Stimulated activated CD4-positive, alpha-beta T cell treated with anti-CD3 and anti-CD28 coated beads, TNF-alpha, amount 100 ng/mL, for 24 hours (primary cell): Measurements from ENCODE around the gene SEC14L5.
"Not testable (repeated sequence)": the region's sequence is repeated elsewhere in the genome, so short reads cannot be mapped to it uniquely, and the experiment has no call there.

Source experiments
- DNase-seq, 3 experiments: peaks; one replicate each; pipeline ENCODE4 v3.0.0-alpha.2; 2020; ENCODE audit warnings: low read depth in 3 of 3

SEC14L5 gene

GRCh38 chr16:4951583-4951982 is 6.5 kb upstream of the SEC14L5 start:
- not testable (repeated sequence) for DNase-seq

GRCh38 chr16:4954714-4955113 is 3.4 kb upstream of the SEC14L5 start:
- DNase-seq = no peak

DNA sequence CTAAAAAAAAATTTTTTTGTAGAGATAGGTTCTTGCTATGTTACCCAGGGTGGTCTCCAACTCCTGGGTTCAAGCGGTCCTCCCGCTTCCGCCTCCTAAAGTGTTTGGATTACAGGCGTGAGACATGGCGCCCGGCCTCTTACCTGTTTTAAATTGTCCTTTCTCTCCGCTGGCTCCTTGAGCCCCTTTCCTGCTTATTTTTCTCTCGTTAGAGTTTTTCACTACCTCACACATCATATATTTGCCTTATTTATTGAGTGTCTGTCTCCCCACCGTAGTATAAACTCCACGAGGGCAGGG is 760 bp upstream of the SEC14L5 start:
- DNase-seq = no peak

DNA sequence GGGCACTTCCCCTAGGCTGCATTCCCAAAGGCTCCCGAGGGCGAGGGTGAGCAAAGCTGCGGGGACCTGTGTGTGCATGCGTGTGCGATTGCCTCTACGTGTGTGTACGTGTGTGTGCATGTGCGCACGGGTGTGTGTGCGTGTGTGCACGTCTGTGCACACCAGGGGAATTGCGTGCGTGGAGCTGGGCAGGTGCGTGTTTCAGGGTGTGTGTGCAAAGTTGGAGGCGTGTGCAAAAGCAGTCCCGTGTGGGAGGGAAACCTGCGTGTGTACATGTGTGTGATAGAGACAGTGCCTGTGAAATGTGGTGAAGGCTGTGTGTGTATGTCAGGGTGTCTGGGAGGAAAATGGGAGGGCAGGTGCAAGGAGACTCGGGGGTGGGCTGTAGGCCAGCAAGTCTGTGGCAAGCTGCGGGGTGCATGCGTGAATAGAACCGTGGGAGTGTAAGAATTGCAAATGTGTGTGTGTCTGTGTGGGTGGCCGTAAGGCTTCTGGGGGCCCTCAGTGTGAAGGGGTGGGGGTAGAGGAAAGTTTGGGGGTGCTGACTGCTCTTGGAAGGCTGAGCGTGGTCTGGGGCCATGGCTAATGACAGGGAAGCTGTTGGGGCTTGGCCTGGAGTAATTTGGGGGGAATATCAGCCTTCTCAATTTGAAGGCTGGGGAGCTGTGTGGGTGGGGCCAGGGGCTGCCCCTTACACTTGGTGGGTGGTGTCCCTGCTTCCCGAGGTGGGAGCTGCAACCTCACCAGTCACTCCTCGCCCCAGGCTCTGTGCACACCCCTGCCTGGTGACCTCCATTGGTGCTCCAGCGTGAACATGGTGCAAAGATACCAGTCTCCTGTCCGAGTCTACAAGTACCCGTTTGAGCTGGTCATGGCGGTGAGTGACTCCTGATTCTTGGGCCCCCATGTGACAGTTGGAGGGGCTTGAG is 644 bp downstream of the SEC14L5 start:
- DNase-seq = no peak

- no peak for DNase-seq
Observed at GRCh38 chr16:4960579-4960978, 2.4 kb downstream of the SEC14L5 start.

GRCh38 chr16:4962716-4963115 is 4.6 kb downstream of the SEC14L5 start:
- no peak for DNase-seq

GRCh38 chr16:4963527-4963926 is 5.4 kb downstream of the SEC14L5 start:
- DNase-seq = not testable (repeated sequence)

DNA sequence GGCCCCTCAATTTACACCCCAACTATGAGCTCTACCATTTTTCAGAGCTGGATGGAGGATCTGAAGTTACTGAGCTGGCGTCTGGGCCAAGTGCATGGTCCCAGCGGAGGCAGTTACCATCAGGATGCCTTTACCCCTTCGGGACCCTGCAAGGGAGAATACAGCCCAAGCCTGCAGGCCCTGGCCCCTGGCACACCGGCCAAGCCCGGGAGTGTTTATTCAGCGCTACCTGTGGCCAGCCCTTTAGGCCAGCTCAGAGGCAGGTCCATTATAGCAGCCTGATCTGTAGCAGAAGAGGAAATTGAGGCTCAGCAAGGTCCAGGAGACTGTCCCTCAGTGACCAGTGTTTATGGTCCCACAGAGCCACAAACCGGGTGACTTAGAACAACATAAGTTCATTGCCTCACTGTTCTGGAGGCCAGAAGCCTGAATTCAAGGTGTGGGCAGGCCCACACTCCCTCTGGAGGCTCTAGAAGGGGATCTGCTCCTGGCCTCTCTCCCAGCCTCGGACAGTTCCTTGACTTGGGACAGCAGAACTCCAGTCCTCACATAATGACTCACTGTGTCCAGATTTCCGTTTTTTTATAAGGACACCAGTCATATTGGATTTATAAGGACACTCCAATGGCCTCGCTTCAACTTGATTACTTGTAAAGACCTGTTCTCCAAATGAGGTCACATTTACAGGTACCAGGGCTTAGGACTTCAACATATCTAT is 8.8 kb downstream of the SEC14L5 start:
- DNase-seq = no peak

DNA sequence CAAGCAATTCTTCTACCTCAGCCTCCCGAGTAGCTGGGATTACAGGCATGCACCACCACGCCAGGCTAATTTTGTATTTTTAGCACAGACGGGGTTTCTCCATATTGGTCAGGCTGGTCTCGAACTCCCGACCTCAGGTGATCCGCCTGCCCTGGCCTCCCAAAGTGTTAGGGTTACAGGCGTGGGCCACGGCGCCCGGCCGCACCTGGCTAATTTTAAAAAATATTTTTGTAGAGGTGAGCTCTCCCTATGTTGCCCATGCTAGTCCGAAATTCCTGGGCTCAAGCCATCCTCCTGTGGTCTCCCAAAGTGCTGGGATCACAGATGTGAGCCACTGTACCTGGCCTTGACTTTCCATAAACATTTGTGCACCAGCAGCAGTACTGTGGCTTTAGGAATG is 10.1 kb downstream of the SEC14L5 start:
- DNase-seq = not testable (repeated sequence)

- DNase-seq = no peak
Observed at GRCh38 chr16:4968879-4969483, 10.9 kb downstream of the SEC14L5 start.

GRCh38 chr16:4970010-4970409 is 11.9 kb downstream of the SEC14L5 start:
- DNase-seq = no peak

DNA sequence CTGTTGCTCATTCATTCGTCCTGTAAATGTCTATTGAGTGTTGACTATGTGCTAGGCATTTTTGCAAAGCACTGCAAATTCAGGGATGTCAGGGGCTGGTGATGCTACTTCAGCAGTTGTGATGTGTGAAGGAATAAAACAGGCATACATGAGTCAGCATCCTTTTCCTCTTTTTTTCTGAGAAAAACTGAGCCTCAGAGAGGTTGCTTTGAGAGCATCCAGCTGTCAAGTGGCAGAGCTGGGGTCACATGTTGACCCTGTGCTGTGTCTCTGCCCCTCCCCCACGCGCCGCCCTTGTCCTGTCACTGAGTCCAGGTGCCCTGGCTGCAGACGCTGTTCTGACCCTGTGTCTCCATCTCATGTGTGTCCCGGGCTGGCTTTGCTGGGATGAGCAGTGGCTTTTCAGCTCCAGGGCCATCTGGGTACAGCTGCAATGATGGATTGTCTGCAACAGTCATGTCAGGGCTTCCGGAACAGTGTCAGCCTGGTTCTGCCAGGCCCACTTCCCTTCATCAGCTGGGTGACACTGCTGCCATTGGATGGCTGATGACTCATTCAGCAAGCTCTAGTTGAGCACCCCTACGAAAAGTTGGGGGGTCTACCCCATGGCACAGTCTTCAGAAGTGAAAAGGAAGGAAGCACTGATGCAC is 14.9 kb downstream of the SEC14L5 start:
- no peak for DNase-seq

- DNase-seq = no peak
Observed at GRCh38 chr16:4976079-4976478, 17.9 kb downstream of the SEC14L5 start.

- DNase-seq = no peak
Observed at GRCh38 chr16:4976611-4977145, 18.5 kb downstream of the SEC14L5 start.

- DNase-seq = no peak
Observed at GRCh38 chr16:4979164-4979563, 21.0 kb downstream of the SEC14L5 start.

GRCh38 chr16:4979736-4980660 is 21.9 kb downstream of the SEC14L5 start:
- no peak for DNase-seq

- no peak for DNase-seq
Observed at GRCh38 chr16:4980691-4981090, 22.6 kb downstream of the SEC14L5 start.

- DNase-seq = no peak
Observed at GRCh38 chr16:4981473-4981872, 23.3 kb downstream of the SEC14L5 start.

DNA sequence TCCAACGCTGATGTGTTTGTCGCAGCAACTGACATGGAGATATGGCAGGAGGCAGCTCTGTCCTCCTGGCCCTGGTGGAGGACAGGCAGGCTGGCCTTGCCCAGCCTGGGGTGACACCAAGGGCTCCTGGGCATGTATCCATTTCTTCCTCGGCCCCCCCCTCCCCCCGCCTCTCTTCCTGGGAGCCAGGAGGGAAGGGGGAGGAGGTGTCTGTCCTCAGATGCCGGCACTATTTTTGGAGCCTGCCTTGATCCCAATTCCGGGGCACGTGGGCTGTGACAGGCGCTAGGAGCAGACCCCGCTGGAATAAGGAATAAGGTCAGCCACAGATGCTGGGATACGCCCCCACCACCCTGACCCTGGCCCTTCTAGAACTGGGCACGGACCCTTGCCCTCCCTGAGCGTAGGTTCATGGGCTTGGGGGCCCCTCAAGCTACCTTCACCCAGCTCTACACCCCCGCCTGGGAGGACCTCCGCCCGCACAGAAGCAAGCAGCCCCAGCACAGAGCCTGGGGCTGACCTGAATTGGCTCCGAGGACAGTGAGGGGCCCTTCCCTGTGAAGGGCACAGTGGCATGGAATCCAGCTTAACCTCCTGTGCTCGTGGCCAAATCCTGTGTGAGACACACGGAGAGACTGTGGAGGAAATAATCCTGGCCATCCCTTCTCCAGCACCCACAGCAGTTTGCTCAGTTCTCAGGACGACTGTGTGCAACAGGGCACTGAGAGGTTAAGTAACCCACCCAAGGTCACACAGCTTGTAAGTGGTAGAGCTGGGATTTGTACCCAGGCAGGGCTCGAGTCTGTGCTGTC is 24.1 kb downstream of the SEC14L5 start:
- DNase-seq = no peak
